K562 (cell line): ENCODE measurements around the gene ALDOC. TPM values are rescaled to one million over a fixed set of nuclear protein-coding genes. Genes with fewer than 3 reads are reported as not detected.
A peak's percentile ranks its signal among the peaks of the same experiment; 100 is the strongest.

ENCODE experiments used
- ATAC-seq: fragments of 200-7000 bp; cut with Tn5 transposase; 3 replicates; pipeline ENCODE4 v1.9.1; 2020; ENCODE audit warnings: moderate library complexity
- BruUV-seq: library from RNA; stranded (reverse); fragments of 400-500 nt; replicated peaks from 2 replicates; lab custom pipeline; 2021; lab: Mats Ljungman, UMichigan
- CTCF ChIA-PET: fragments of 300-600 bp; formaldehyde crosslinking; extraction: SDS; loops from one replicate; lab custom pipeline; 2021; ENCODE audit warnings: low intra/inter-chr PET ratio; lab: Yijun Ruan, JAX
- POLR2A ChIA-PET: fragments of 300-600, 350-650 bp; sonication (Branson Sonifier 250); formaldehyde crosslinking; extraction: SDS; loops from one replicate; lab custom pipeline; 2021; ENCODE audit warnings: antibody characterized with exemption, inconsistent platforms; lab: Yijun Ruan, JAX
- DNase-seq, 4 experiments: peaks; one replicate each; pipeline versions ENCODE4 v3.0.0 to v3.0.0-alpha.2; 2011 to 2018; ENCODE audit warnings: low spot score in 3 of 4, mixed read lengths in 3 of 4; ENCODE audit errors: extremely low read depth in 1 of 4
- FAIRE-seq: peaks from 2 replicates; lab custom pipeline; 2011; peaks lifted over from hg19 to GRCh38; lab: Jason Lieb, UNC
- H2AFZ ChIP-seq: 2 replicates; pipeline ENCODE4 v1.6.0; 2011; ENCODE audit warnings: low read depth, low read length, control low read depth, inconsistent platforms
- H3K27ac ChIP-seq: fragments of 200-600 bp; 3 replicates; pipeline ENCODE4 v1.8.0; 2011; ENCODE audit warnings: low read depth, mild to moderate bottlenecking, control low read depth, inconsistent platforms, low read length, moderate library complexity, mixed read lengths; ENCODE audit errors: extremely low read depth
- H3K27me3 ChIP-seq, 2 experiments: fragments of 300-600 bp in 1 of 2; 2 replicates in 1 of 2; 3 replicates in 1 of 2; pipeline versions ENCODE4 v1.6.0 to v1.8.0; 2011; ENCODE audit warnings: inconsistent platforms in 2 of 2, low read length in 2 of 2, mild to moderate bottlenecking in 1 of 2, mixed read lengths in 1 of 2, moderate library complexity in 1 of 2; ENCODE audit not compliant: control insufficient read depth in 2 of 2, insufficient read depth in 2 of 2
- H3K36me3 ChIP-seq: fragments of 300-600 bp; 3 replicates; pipeline ENCODE4 v1.8.0; 2011; ENCODE audit warnings: mild to moderate bottlenecking, low read length, inconsistent platforms; ENCODE audit not compliant: control insufficient read depth, insufficient read depth
- H3K4me1 ChIP-seq, 2 experiments: fragments of 200-600 bp in 1 of 2; replicated peaks in 1 of 2; 2 replicates in 1 of 2; 3 replicates in 1 of 2; pipeline versions ENCODE4 v1.5.1 to v1.8.0; 2011; ENCODE audit warnings: inconsistent platforms in 2 of 2, low read length in 2 of 2, mild to moderate bottlenecking in 1 of 2, mixed read lengths in 1 of 2, moderate library complexity in 1 of 2; ENCODE audit not compliant: control insufficient read depth in 2 of 2, insufficient read depth in 2 of 2
- H3K4me2 ChIP-seq: 2 replicates; pipeline ENCODE4 v1.6.1; 2011; ENCODE audit warnings: low read length, control low read depth, inconsistent platforms, mixed read lengths; ENCODE audit not compliant: insufficient read depth
- H3K4me3 ChIP-seq: fragments of 200-600 bp; sonication (generic), shearing (Covaris generic); 2 replicates; pipeline ENCODE4 v1.5.1; 2016; ENCODE audit warnings: control low read depth, inconsistent platforms
- H3K79me2 ChIP-seq: fragments of 200-600 bp; 3 replicates; pipeline ENCODE4 v1.8.0; 2011; ENCODE audit warnings: low read length, inconsistent platforms; ENCODE audit not compliant: control insufficient read depth, insufficient read depth
- H3K9ac ChIP-seq, 2 experiments: 2 replicates each; pipeline versions ENCODE4 v1.6.0 to v1.6.1; 2011; ENCODE audit warnings: low read depth in 2 of 2, low read length in 2 of 2, control low read depth in 1 of 2, inconsistent platforms in 1 of 2, mild to moderate bottlenecking in 1 of 2, mixed read lengths in 1 of 2; ENCODE audit not compliant: insufficient read depth in 1 of 2
- H3K9me1 ChIP-seq: one replicate; pipeline ENCODE4 v1.6.0; 2011; ENCODE audit warnings: inconsistent platforms, mild to moderate bottlenecking, low read length, moderate library complexity; ENCODE audit not compliant: control insufficient read depth, insufficient read depth
- H3K9me3 ChIP-seq: replicated peaks from 2 replicates; pipeline ENCODE4 v1.5.1; 2011; ENCODE audit warnings: low read depth, low read length, inconsistent platforms; ENCODE audit not compliant: control insufficient read depth, insufficient read depth
- H4K20me1 ChIP-seq: replicated peaks from 2 replicates; pipeline ENCODE4 v1.6.1; 2011; ENCODE audit warnings: low read length, inconsistent platforms, mixed read lengths; ENCODE audit not compliant: control insufficient read depth, insufficient read depth
- CBX8 ChIP-seq: fragments of 200-600 bp; sonication (generic); IDR thresholded peaks from 2 replicates; pipeline ENCODE4 v1.6.1; 2012; ENCODE audit warnings: borderline replicate concordance, mixed run types, low read depth, mild to moderate bottlenecking, moderate library complexity, mixed read lengths, low read length, control low read depth, inconsistent platforms; ENCODE audit not compliant: poor library complexity, severe bottlenecking; ENCODE audit errors: extremely low read depth
- DIDO1 ChIP-seq: fragments of 450-650 bp; IDR thresholded peaks from 2 replicates; pipeline ENCODE4 v1.6.1; 2016; ENCODE audit warnings: low read depth, missing biosample characterization, missing genetic modification characterization
- EP400 ChIP-seq: fragments of 450-650 bp; IDR thresholded peaks from 2 replicates; pipeline ENCODE4 v1.6.1; 2017; ENCODE audit warnings: antibody characterized with exemption, mild to moderate bottlenecking, moderate library complexity
- GTF2A2 ChIP-seq: IDR thresholded peaks from 2 replicates; pipeline ENCODE4 v1.6.1; 2016; ENCODE audit warnings: mild to moderate bottlenecking, missing genetic modification characterization, missing compliant biosample characterization
- HNRNPL ChIP-seq: fragments of 200-400 bp; formaldehyde crosslinking; IDR thresholded peaks from 2 replicates; pipeline ENCODE4 v1.6.1; 2017; ENCODE audit warnings: low read depth, mild to moderate bottlenecking, low read length
- MYNN ChIP-seq, 2 experiments: sonication (generic); formaldehyde crosslinking in 1 of 2; IDR thresholded peaks; 2 replicates each; pipeline versions ENCODE4 v1.5.0 to v1.6.1; 2016 to 2020; ENCODE audit warnings: antibody characterized with exemption in 1 of 2, missing genetic modification reagents in 1 of 2
- POLR2H ChIP-seq: IDR thresholded peaks from 2 replicates; pipeline ENCODE4 v1.6.1; 2016; ENCODE audit warnings: missing genetic modification characterization, low read depth, mild to moderate bottlenecking, control low read depth, missing compliant biosample characterization, moderate library complexity
- SMC3 ChIP-seq: conservative IDR thresholded peaks from 2 replicates; pipeline ENCODE4 v1.6.1; 2011; ENCODE audit warnings: low read depth, low read length, improper control_type of control experiment; ENCODE audit not compliant: insufficient read depth
- TCF7L2 ChIP-seq: fragments of 150-350 bp; IDR thresholded peaks from 2 replicates; pipeline ENCODE4 v1.6.1; 2016; ENCODE audit warnings: low read depth, mild to moderate bottlenecking, low read length, moderate library complexity
- TEAD2 ChIP-seq: fragments of 450-650 bp; IDR thresholded peaks from 2 replicates; pipeline ENCODE4 v1.6.1; 2016; ENCODE audit warnings: missing genetic modification characterization, control low read depth, missing compliant biosample characterization
- ZBTB7A ChIP-seq: IDR thresholded peaks from 2 replicates; pipeline ENCODE4 v1.6.1; 2011; ENCODE audit warnings: low read depth, mild to moderate bottlenecking, low read length, moderate library complexity, borderline replicate concordance; ENCODE audit not compliant: control insufficient read depth
- whole genome bisulfite sequencing: fragments of 100-300 bp; shearing (Covaris generic); methylation state at CpG from one replicate; pipeline ENCODE4 v1.1.6; 2016; ENCODE audit warnings: low coverage, mixed read lengths; ENCODE audit not compliant: insufficient coverage; ENCODE audit errors: missing lambda C conversion rate; 5-methylcytosine and 5-hydroxymethylcytosine counted together
- in situ Hi-C: fragments of 300-500 bp; cut with MboI; formaldehyde crosslinking; loops from 4 replicates; pipeline ENCODE4 v1.15.0; 2018; ENCODE audit warnings: inconsistent platforms, mixed read lengths
- intact Hi-C: fragments of 100-400 bp; cut with micrococcal nuclease; formaldehyde crosslinking; loops from 2 replicates; pipeline ENCODE4 v1.14.2; 2022
- polyA plus RNA-seq, 8 experiments: library from polyadenylated mRNA; depleted of rRNA in 4 of 8; stranded (reverse) in 5 of 8; unstranded in 3 of 8; fragments of >200 nt; fragmentation: Nextera tagmentation in 2 of 8; fragmentation: Illumina TruSeq in 1 of 8; extraction: Ambion mirVana in 2 of 8; extraction: Trizol in 1 of 8; gene quantifications; 2 replicates each; pipeline versions ENCODE4 v1.2.1 to v1.2.3, GENCODE V29; 2011 to 2014; ENCODE audit warnings: inconsistent platforms in 1 of 8, missing spikeins in 1 of 8
- total RNA-seq, 7 experiments: library from RNA; depleted of rRNA in 6 of 7; stranded (reverse); fragments of >200 nt in 6 of 7; fragmentation: Illumina TruSeq in 2 of 7; extraction: Trizol in 2 of 7; gene quantifications; 2 replicates each; pipeline versions ENCODE4 v1.2.1 to v1.2.3, GENCODE V29; 2011 to 2021; ENCODE audit warnings: low replicate concordance in 1 of 7
- TF ChIP-seq, protein P1 (sequence below): fragments of 250-450 bp; sonication (Bioruptor Pico); IDR thresholded peaks from 2 replicates; pipeline ENCODE4 v1.8.0; 2022; ENCODE audit warnings: moderate library complexity, mild to moderate bottlenecking, inconsistent platforms
- TF ChIP-seq, protein P2 (sequence below), 3 experiments: IDR thresholded peaks in 2 of 3; conservative IDR thresholded peaks in 1 of 3; 2 replicates each; pipeline ENCODE4 v1.5.1; 2011 to 2012; ENCODE audit warnings: low read length in 3 of 3, mild to moderate bottlenecking in 3 of 3, control low read depth in 2 of 3, improper control_type of control experiment in 1 of 3, inconsistent platforms in 1 of 3, low read depth in 1 of 3, mixed read lengths in 1 of 3, moderate library complexity in 1 of 3; ENCODE audit not compliant: insufficient read depth in 2 of 3
- TF ChIP-seq, protein P3 (sequence below): sonication (generic); formaldehyde crosslinking; IDR thresholded peaks from 2 replicates; pipeline ENCODE4 v1.8.1; 2023; ENCODE audit warnings: mild to moderate bottlenecking, missing genetic modification reagents, moderate library complexity
- TF ChIP-seq, protein P4 (sequence below): fragments of 200-800 bp; sonication (Bioruptor generic); IDR thresholded peaks from 2 replicates; pipeline ENCODE4 v1.6.1; 2017; ENCODE audit warnings: missing genetic modification characterization, missing compliant biosample characterization

ALDOC gene
- total and polyA plus RNA-seq, 9 of the 15 experiments (the other 6 are each of a cell fraction or from before 2014, with no cell fraction given): 43.2 to 263 (median 99.2) TPM

DNA sequence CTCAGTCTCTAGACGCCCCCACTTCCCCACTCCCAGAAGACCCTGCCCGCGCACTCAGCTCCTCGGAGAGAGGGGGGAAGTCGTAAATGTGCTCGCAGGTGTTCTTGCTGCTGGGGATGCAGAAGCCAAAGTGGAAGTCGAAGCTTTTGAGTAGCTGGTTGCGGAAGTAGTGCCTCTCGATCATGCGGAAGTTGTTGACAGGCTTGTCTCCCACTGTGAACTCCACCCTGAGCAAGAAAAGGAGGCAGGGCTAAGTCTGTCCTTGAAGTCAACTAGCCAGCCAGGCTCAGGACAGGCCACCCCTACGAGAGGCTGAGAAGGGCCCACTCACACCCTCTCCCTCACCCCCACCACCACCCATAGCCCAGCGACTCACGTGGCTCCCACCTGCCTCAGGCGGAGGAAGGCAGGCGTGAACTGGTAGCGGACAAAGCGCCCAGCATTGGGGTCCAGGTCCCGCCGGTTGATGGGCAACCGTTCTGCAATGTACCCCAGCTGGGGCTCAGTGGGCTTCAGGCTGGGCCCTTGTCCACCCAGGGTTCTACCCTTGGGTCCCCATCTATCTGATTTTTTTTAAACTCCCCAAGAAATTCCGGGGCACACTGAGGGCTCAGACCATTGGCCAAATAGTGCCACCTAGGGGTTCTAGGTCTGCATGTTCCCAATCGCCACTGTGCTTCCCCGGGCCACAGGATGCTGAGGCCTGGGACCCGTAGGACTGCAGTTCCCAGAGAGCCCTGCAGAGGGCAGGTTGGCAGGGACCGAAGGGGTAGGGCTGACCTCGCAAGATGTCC is 28.9 kb downstream of the ALDOC start:
- H3K27me3 ChIP-seq: no peaks in the 10 kb centered on the region
- ATAC-seq: peak; percentile 34
- BruUV-seq: no TSS peak
- peak; percentile 23 for FAIRE-seq
- H3K4me2 ChIP-seq: no peak overlapping the region
- peaks cover 4% of the 10 kb centered on the region for H3K9me1 ChIP-seq
- no peaks in the 10 kb centered on the region for H3K9me3 ChIP-seq
- H3K4me3 ChIP-seq: no peak overlapping the region
- H4K20me1 ChIP-seq: peaks cover 2% of the 10 kb centered on the region; the same call in 1 of the 2 replicates
- peaks cover 6 to 16% of the 10 kb centered on the region in 2 experiments; a peak in 4 of 5 replicates for H3K4me1 ChIP-seq
- peaks cover 3% of the 10 kb centered on the region; the same call in 2 of the 3 replicates for H3K79me2 ChIP-seq
- in situ Hi-C loops: no loop called here
- 67% methylated on average over 23 of the region's 26 CpGs for WGBS
- DNase-seq: peak; percentile 58 to 76 (median 66)
- intact Hi-C loops: loop anchor here (5.0 kb wide), 1 partner anchor 36 kb away; no protein-coding TSS in a partner anchor
- ChIA-PET CTCF (no interaction called here), POLR2A (interaction anchor here (0.6 to 1.4 kb wide), 4 partner anchors 12 to 61 kb away, joined by 3 read pairs; no protein-coding TSS in a partner anchor)
- H3K36me3 ChIP-seq: peaks cover 5% of the 10 kb centered on the region; the same call in 1 of the 3 replicates
- no peak overlapping the region for H3K9ac ChIP-seq
- no peak overlapping the region for H3K27ac ChIP-seq
- H2AFZ ChIP-seq: no peak overlapping the region
- no peak for TF ChIP-seq EP400
- TF ChIP-seq GTF2A2 (tag): no peak
- TF ChIP-seq HNRNPL: 0 out of 2 replicates have a peak, but pooled peaks have one; percentile 40
- TF ChIP-seq ZBTB7A: no peak
- TF ChIP-seq, protein P1, sequence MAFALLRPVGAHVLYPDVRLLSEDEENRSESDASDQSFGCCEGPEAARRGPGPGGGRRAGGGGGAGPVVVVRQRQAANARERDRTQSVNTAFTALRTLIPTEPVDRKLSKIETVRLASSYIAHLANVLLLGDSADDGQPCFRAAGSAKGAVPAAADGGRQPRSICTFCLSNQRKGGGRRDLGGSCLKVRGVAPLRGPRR (CRISPR knock-in tag): no peak
- no peak for TF ChIP-seq CBX8
- no peak for TF ChIP-seq TEAD2 (tag)
- TF ChIP-seq, protein P2, sequence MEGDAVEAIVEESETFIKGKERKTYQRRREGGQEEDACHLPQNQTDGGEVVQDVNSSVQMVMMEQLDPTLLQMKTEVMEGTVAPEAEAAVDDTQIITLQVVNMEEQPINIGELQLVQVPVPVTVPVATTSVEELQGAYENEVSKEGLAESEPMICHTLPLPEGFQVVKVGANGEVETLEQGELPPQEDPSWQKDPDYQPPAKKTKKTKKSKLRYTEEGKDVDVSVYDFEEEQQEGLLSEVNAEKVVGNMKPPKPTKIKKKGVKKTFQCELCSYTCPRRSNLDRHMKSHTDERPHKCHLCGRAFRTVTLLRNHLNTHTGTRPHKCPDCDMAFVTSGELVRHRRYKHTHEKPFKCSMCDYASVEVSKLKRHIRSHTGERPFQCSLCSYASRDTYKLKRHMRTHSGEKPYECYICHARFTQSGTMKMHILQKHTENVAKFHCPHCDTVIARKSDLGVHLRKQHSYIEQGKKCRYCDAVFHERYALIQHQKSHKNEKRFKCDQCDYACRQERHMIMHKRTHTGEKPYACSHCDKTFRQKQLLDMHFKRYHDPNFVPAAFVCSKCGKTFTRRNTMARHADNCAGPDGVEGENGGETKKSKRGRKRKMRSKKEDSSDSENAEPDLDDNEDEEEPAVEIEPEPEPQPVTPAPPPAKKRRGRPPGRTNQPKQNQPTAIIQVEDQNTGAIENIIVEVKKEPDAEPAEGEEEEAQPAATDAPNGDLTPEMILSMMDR (IDR thresholded peaks at IDR 0.05 in 2 of 3, conservative IDR thresholded peaks at IDR 0.05 in 1 of 3; ENCODE audit: insufficient read depth in 2 of 3, low read depth in 1 of 3, low read length in 3 of 3): peak; percentile 81 to 89 (median 87)
- no peak for TF ChIP-seq POLR2H
- TF ChIP-seq MYNN (IDR thresholded peaks at IDR 0.05): peak; percentile 73; the same call in 1 of the 2 replicates
- TF ChIP-seq MYNN (CRISPR knock-in tag; IDR thresholded peaks at IDR 0.05): no peak
- TF ChIP-seq, protein P3, sequence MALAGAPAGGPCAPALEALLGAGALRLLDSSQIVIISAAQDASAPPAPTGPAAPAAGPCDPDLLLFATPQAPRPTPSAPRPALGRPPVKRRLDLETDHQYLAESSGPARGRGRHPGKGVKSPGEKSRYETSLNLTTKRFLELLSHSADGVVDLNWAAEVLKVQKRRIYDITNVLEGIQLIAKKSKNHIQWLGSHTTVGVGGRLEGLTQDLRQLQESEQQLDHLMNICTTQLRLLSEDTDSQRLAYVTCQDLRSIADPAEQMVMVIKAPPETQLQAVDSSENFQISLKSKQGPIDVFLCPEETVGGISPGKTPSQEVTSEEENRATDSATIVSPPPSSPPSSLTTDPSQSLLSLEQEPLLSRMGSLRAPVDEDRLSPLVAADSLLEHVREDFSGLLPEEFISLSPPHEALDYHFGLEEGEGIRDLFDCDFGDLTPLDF (CRISPR knock-in tag): no peak
- TF ChIP-seq TCF7L2: no peak
- TF ChIP-seq DIDO1 (tag): no peak
- TF ChIP-seq, protein P4, sequence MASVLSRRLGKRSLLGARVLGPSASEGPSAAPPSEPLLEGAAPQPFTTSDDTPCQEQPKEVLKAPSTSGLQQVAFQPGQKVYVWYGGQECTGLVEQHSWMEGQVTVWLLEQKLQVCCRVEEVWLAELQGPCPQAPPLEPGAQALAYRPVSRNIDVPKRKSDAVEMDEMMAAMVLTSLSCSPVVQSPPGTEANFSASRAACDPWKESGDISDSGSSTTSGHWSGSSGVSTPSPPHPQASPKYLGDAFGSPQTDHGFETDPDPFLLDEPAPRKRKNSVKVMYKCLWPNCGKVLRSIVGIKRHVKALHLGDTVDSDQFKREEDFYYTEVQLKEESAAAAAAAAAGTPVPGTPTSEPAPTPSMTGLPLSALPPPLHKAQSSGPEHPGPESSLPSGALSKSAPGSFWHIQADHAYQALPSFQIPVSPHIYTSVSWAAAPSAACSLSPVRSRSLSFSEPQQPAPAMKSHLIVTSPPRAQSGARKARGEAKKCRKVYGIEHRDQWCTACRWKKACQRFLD (CRISPR knock-in tag): no peak
- TF ChIP-seq SMC3: 0 out of 2 replicates have a peak, but pooled peaks have one; percentile 17
